HCT116 (cell line): Measurements from ENCODE around the gene SUMO3. TPM values are rescaled to one million over a fixed set of nuclear protein-coding genes. Genes with fewer than 3 reads are reported as not detected.

Source experiments
- ATAC-seq: fragments of 200-7000 bp; cut with Tn5 transposase; 2 replicates; pipeline ENCODE4 v1.9.1; 2020; ENCODE audit warnings: mild to moderate bottlenecking, moderate library complexity
- BruUV-seq: library from RNA; stranded (reverse); fragments of 400-500 nt; replicated peaks from 2 replicates; lab custom pipeline; 2021; lab: Mats Ljungman, UMichigan
- CTCF ChIA-PET: fragments of 300-600 bp; sonication (Branson Sonifier 250); formaldehyde crosslinking; loops from one replicate; lab custom pipeline; 2021; ENCODE audit warnings: antibody characterized with exemption; lab: Charles Lee
- POLR2A ChIA-PET: fragments of 300-600, 350-600 bp; sonication (Branson Sonifier 250); formaldehyde crosslinking; loops from one replicate; lab custom pipeline; 2021; ENCODE audit warnings: antibody characterized with exemption; lab: Charles Lee
- RAD21 ChIA-PET, 2 experiments: fragments of 300-600 bp; sonication (Branson Sonifier 250); formaldehyde crosslinking; loops; one replicate each; lab custom pipeline; 2023; ENCODE audit warnings: low total read pairs in 2 of 2; ENCODE audit not compliant: uncharacterized antibody in 2 of 2, unreplicated experiment in 2 of 2, low non-redundant PET in 1 of 2; lab: Charles Lee
- DNase-seq: peaks from one replicate; pipeline ENCODE4 v3.0.0-alpha.2; 2010; ENCODE audit warnings: low read depth, low spot score
- H2AFZ ChIP-seq: fragments of 200-600 bp; shearing (Covaris generic), sonication (generic); 2 replicates; pipeline ENCODE4 v1.6.1; 2017; ENCODE audit warnings: low read depth, mixed run types, mixed read lengths, antibody characterized with exemption, low read length; ENCODE audit not compliant: poor library complexity, severe bottlenecking
- H3K27ac ChIP-seq: 2 replicates; pipeline ENCODE4 v1.5.1; 2012; ENCODE audit warnings: low read depth, low read length
- H3K27me3 ChIP-seq: fragments of 200-600 bp; sonication (generic); 2 replicates; pipeline ENCODE4 v1.6.1; 2016; ENCODE audit warnings: mixed run types, low read length, mixed read lengths; ENCODE audit not compliant: insufficient read depth
- H3K36me3 ChIP-seq, 2 experiments: fragments of 200-500 bp in 1 of 2; fragments of 200-600 bp in 1 of 2; sonication (Bioruptor generic) in 1 of 2; sonication (generic) in 1 of 2; 2 replicates each; pipeline versions ENCODE4 v1.5.1 to v1.6.1; 2014 to 2016; ENCODE audit warnings: low read length in 2 of 2, inconsistent platforms in 1 of 2, mixed read lengths in 1 of 2, mixed run types in 1 of 2; ENCODE audit not compliant: insufficient read depth in 2 of 2, control insufficient read depth in 1 of 2
- H3K4me1 ChIP-seq, 2 experiments: fragments of 200-600 bp in 1 of 2; sonication (generic) in 1 of 2; 2 replicates each; pipeline versions ENCODE4 v1.5.1 to v1.6.1; 2012 to 2017; ENCODE audit warnings: low read length in 2 of 2, inconsistent platforms in 1 of 2, mild to moderate bottlenecking in 1 of 2, mixed read lengths in 1 of 2, mixed run types in 1 of 2, moderate library complexity in 1 of 2; ENCODE audit not compliant: insufficient read depth in 2 of 2, control insufficient read depth in 1 of 2
- H3K4me2 ChIP-seq: fragments of 200-600 bp; sonication (generic); 2 replicates; pipeline ENCODE4 v1.6.1; 2017; ENCODE audit warnings: mixed run types, low read length, mixed read lengths
- H3K4me3 ChIP-seq, 2 experiments: fragments of 200-600 bp in 1 of 2; sonication (generic) in 1 of 2; replicated peaks in 1 of 2; 2 replicates each; pipeline ENCODE4 v1.5.1; 2011 to 2016; ENCODE audit warnings: low read length in 2 of 2, control low read depth in 1 of 2, low read depth in 1 of 2, mild to moderate bottlenecking in 1 of 2, mixed read lengths in 1 of 2, mixed run types in 1 of 2
- H3K79me2 ChIP-seq: fragments of 200-600 bp; sonication (generic); 2 replicates; pipeline ENCODE4 v1.6.1; 2017; ENCODE audit warnings: mild to moderate bottlenecking, mixed run types, low read length, moderate library complexity, mixed read lengths; ENCODE audit not compliant: insufficient read depth
- H3K9ac ChIP-seq: fragments of 200-600 bp; sonication (generic); 2 replicates; pipeline ENCODE4 v1.6.1; 2016; ENCODE audit warnings: low read length, mixed read lengths
- H3K9me2 ChIP-seq: fragments of 200-600 bp; sonication (generic), shearing (Covaris generic); 2 replicates; pipeline ENCODE4 v1.6.1; 2017; ENCODE audit warnings: mixed run types, mild to moderate bottlenecking, moderate library complexity; ENCODE audit not compliant: insufficient read depth
- H3K9me3 ChIP-seq, 2 experiments: fragments of 200-500 bp in 1 of 2; fragments of 200-600 bp in 1 of 2; sonication (Bioruptor generic) in 1 of 2; sonication (generic) in 1 of 2; 2 replicates each; pipeline ENCODE4 v1.6.1; 2014 to 2017; ENCODE audit warnings: low read length in 2 of 2, mixed read lengths in 2 of 2, inconsistent platforms in 1 of 2, low read depth in 1 of 2, mild to moderate bottlenecking in 1 of 2, mixed run types in 1 of 2, moderate library complexity in 1 of 2; ENCODE audit not compliant: control insufficient read depth in 1 of 2, insufficient read depth in 1 of 2
- H4K20me1 ChIP-seq: fragments of 200-600 bp; sonication (generic), shearing (Covaris generic); 2 replicates; pipeline ENCODE4 v1.6.1; 2017; ENCODE audit warnings: mixed run types, mild to moderate bottlenecking, moderate library complexity; ENCODE audit not compliant: insufficient read depth
- CEBPB ChIP-seq: IDR thresholded peaks from 2 replicates; pipeline ENCODE4 v1.6.1; 2012; ENCODE audit warnings: low read depth
- ELF1 ChIP-seq: IDR thresholded peaks from 2 replicates; pipeline ENCODE4 v1.6.1; 2012; ENCODE audit warnings: low read depth, borderline replicate concordance
- JUND ChIP-seq: IDR thresholded peaks from 2 replicates; pipeline ENCODE4 v1.6.1; 2012
- POLR2A ChIP-seq: IDR thresholded peaks from 2 replicates; pipeline ENCODE4 v1.7.0; 2011; ENCODE audit warnings: borderline replicate concordance; ENCODE audit not compliant: insufficient read depth, insufficient read length; ENCODE audit errors: extremely low read depth
- POLR2AphosphoS5 ChIP-seq: IDR thresholded peaks from 2 replicates; pipeline ENCODE4 v1.6.1; 2011; ENCODE audit warnings: mild to moderate bottlenecking, low read depth, low read length, moderate library complexity
- RAD21 ChIP-seq: IDR thresholded peaks from 2 replicates; pipeline ENCODE4 v1.6.1; 2012; ENCODE audit warnings: low read depth, mild to moderate bottlenecking
- SIN3A ChIP-seq: IDR thresholded peaks from 2 replicates; pipeline ENCODE4 v1.6.1; 2012; ENCODE audit warnings: low read depth
- SRF ChIP-seq: IDR thresholded peaks from 2 replicates; pipeline ENCODE4 v1.6.1; 2012; ENCODE audit warnings: low read depth
- TCF7L2 ChIP-seq: IDR thresholded peaks from 2 replicates; pipeline ENCODE4 v1.7.0; 2011; ENCODE audit warnings: borderline replicate concordance, inconsistent platforms; ENCODE audit not compliant: insufficient read depth, insufficient read length; ENCODE audit errors: extremely low read depth
- YY1 ChIP-seq: IDR thresholded peaks from 2 replicates; pipeline ENCODE4 v1.6.1; 2011; ENCODE audit warnings: low read length, low read depth, moderate library complexity, mild to moderate bottlenecking; ENCODE audit not compliant: insufficient replicate concordance; ENCODE audit errors: extremely low read depth
- ZNF274 ChIP-seq: fragments of 200-500 bp; sonication (Bioruptor generic); IDR thresholded peaks from 2 replicates; pipeline ENCODE4 v1.6.1; 2014; ENCODE audit warnings: mild to moderate bottlenecking, low read depth, low read length, inconsistent platforms
- intact Hi-C: fragments of 100-400 bp; cut with micrococcal nuclease; formaldehyde crosslinking; loops from 2 replicates; pipeline ENCODE4 v1.10.0; 2022
- total RNA-seq: library from RNA; stranded (reverse); gene quantifications from one replicate; pipeline ENCODE4 v1.2.1, GENCODE V29; 2021; ENCODE audit not compliant: unreplicated experiment
- TF ChIP-seq, protein P1 (sequence below), 3 experiments: fragments of 200-600 bp in 1 of 3; sonication (generic) in 1 of 3; IDR thresholded peaks in 2 of 3; conservative IDR thresholded peaks in 1 of 3; 2 replicates each; pipeline ENCODE4 v1.5.1; 2012 to 2017; ENCODE audit warnings: low read depth in 2 of 3, low read length in 2 of 3, antibody characterized with exemption in 1 of 3, borderline replicate concordance in 1 of 3, control low read depth in 1 of 3, mild to moderate bottlenecking in 1 of 3, mixed read lengths in 1 of 3, mixed run types in 1 of 3, moderate library complexity in 1 of 3; ENCODE audit not compliant: insufficient read depth in 1 of 3

SUMO3 gene
- total RNA-seq, 1 experiment from 2014 or later = 31.5 TPM

DNA sequence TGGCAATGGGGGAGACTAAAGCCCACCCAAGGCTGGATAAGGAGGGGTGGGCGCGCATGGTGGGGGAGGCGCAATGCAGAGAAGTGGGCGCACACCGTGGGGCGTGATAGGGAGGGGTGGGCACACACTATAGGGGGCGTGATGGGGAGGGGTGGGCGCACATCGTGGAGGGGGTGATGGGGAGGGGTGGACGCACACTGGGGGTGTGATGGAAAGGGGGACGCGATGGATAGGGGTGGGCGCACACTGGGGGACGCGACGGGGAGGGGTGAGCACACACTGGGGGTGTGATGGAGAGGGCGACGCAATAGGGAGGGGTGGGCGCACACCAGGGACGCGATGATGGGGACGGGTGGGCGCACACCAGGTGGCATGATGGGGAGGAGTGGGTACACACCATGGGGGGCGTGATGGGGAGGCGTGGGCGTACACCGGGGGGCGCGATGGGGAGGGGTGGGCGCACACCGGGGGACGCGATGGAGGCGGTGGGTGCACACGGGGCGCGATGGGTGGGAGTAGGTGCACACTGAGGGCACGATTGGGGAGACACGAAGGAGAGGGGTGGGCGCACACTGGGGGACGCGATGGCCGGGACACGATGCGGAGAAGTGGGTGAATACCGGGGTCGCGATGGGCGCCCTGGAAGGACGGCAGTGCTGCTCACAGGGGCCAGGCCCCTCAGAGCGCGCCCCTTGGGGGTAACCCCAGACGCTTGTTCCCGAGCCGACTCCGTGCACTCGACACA is 929 bp downstream of the SUMO3 start:
- Histone ChIP-seq H3K9ac (peak overlapping the region; percentile 59), H3K4me2 (peak overlapping the region; percentile 95), H3K79me2 (0 out of 2 replicates have a peak, but pooled peaks cover 7% of the 10 kb centered on the region), H3K4me3 (peak overlapping the region; percentile 49 to 61), H3K36me3 (no peaks in the 10 kb centered on the region), H3K9me2 (no peaks in the 10 kb centered on the region), H3K27ac (peak overlapping the region; percentile 84; the same call in 1 of the 2 replicates), H3K27me3 (no peaks in the 10 kb centered on the region), H4K20me1 (no peaks in the 10 kb centered on the region), H2AFZ (no peak overlapping the region), H3K4me1 (peaks cover 2 to 6% of the 10 kb centered on the region in 2 experiments; a peak in 2 of 4 replicates), H3K9me3 (peaks cover 4 to 7% of the 10 kb centered on the region in 2 experiments; a peak in 2 of 4 replicates)
- RAD21 ChIA-PET = no interaction called here
- DNase-seq (no peak), ATAC-seq (no peak; the same call in 1 of the 2 replicates)
- CTCF ChIA-PET = interaction anchor here (0.6 to 1.0 kb wide), 2 partner anchors 23 to 24 kb away, joined by 3 read pairs; no protein-coding TSS in a partner anchor
- TF ChIP-seq CEBPB (no peak), SIN3A (no peak), SRF (no peak), ELF1 (no peak), POLR2A (no peak), RAD21 (no peak), ZNF274 (no peak), POLR2AphosphoS5 (no peak), JUND (no peak), TCF7L2 (no peak), YY1 (no peak)
- TF ChIP-seq, protein P1, sequence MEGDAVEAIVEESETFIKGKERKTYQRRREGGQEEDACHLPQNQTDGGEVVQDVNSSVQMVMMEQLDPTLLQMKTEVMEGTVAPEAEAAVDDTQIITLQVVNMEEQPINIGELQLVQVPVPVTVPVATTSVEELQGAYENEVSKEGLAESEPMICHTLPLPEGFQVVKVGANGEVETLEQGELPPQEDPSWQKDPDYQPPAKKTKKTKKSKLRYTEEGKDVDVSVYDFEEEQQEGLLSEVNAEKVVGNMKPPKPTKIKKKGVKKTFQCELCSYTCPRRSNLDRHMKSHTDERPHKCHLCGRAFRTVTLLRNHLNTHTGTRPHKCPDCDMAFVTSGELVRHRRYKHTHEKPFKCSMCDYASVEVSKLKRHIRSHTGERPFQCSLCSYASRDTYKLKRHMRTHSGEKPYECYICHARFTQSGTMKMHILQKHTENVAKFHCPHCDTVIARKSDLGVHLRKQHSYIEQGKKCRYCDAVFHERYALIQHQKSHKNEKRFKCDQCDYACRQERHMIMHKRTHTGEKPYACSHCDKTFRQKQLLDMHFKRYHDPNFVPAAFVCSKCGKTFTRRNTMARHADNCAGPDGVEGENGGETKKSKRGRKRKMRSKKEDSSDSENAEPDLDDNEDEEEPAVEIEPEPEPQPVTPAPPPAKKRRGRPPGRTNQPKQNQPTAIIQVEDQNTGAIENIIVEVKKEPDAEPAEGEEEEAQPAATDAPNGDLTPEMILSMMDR (IDR thresholded peaks at IDR 0.05 in 2 of 3, conservative IDR thresholded peaks at IDR 0.05 in 1 of 3; ENCODE audit: borderline replicate concordance in 1 of 3, insufficient read depth in 1 of 3, low read depth in 2 of 3, low read length in 2 of 3) = no peak
- POLR2A ChIA-PET = no interaction called here
- BruUV-seq = no TSS peak
- intact Hi-C loops = no loop called here
